HepG2 (cell line): ENCODE measurements around the gene RSBN1L. TPM values are rescaled to one million over a fixed set of nuclear protein-coding genes. Genes with fewer than 3 reads are reported as not detected.

Experiments used
- AKNA ChIP-seq: sonication (generic); formaldehyde crosslinking; IDR thresholded peaks from 2 replicates; pipeline ENCODE4 v1.4.0; 2020; ENCODE audit warnings: missing genetic modification reagents, borderline replicate concordance
- BRD4 ChIP-seq: sonication (generic); formaldehyde crosslinking; IDR thresholded peaks from 2 replicates; pipeline ENCODE4 v1.4.0; 2020; ENCODE audit warnings: missing genetic modification reagents
- DMAP1 ChIP-seq: IDR thresholded peaks from 2 replicates; pipeline ENCODE4 v1.6.1; 2016
- ELF1 ChIP-seq: sonication (generic); formaldehyde crosslinking; IDR thresholded peaks from 2 replicates; pipeline ENCODE4 v1.4.0; 2020; ENCODE audit warnings: missing genetic modification reagents
- GPBP1L1 ChIP-seq: sonication (generic); formaldehyde crosslinking; IDR thresholded peaks from 2 replicates; pipeline ENCODE4 v1.5.0; 2020; ENCODE audit warnings: mild to moderate bottlenecking, missing genetic modification reagents
- HES4 ChIP-seq: sonication (generic); formaldehyde crosslinking; IDR thresholded peaks from 2 replicates; pipeline ENCODE4 v1.9.0; 2021; ENCODE audit warnings: mild to moderate bottlenecking, missing genetic modification reagents, borderline replicate concordance
- HMG20B ChIP-seq: conservative IDR thresholded peaks from 2 replicates; pipeline ENCODE4 v1.6.1; 2016; ENCODE audit warnings: missing genetic modification reagents, missing compliant biosample characterization
- HMGXB4 ChIP-seq, 2 experiments: sonication (generic) in 1 of 2; formaldehyde crosslinking in 1 of 2; IDR thresholded peaks; 2 replicates each; pipeline versions ENCODE4 v1.4.0 to v1.6.1; 2018 to 2020; ENCODE audit warnings: missing genetic modification reagents in 2 of 2, borderline replicate concordance in 1 of 2, low read depth in 1 of 2, mild to moderate bottlenecking in 1 of 2, missing biosample characterization in 1 of 2
- HNRNPUL1 ChIP-seq: fragments of 200-400 bp; formaldehyde crosslinking; IDR thresholded peaks from 2 replicates; pipeline ENCODE4 v1.6.1; 2017; ENCODE audit warnings: low read depth, mild to moderate bottlenecking, low read length, moderate library complexity
- JUNB ChIP-seq: sonication (generic); formaldehyde crosslinking; IDR thresholded peaks from 2 replicates; pipeline ENCODE4 v1.8.0; 2022; ENCODE audit warnings: missing genetic modification reagents, mild to moderate bottlenecking, borderline replicate concordance
- KAT8 ChIP-seq: IDR thresholded peaks from 2 replicates; pipeline ENCODE4 v1.6.1; 2016; ENCODE audit warnings: missing genetic modification reagents, missing compliant biosample characterization
- MYNN ChIP-seq: sonication (generic); formaldehyde crosslinking; IDR thresholded peaks from 2 replicates; pipeline ENCODE4 v1.4.0; 2020; ENCODE audit warnings: mild to moderate bottlenecking, low read depth, missing genetic modification reagents
- NFIB ChIP-seq: sonication (generic); formaldehyde crosslinking; IDR thresholded peaks from 2 replicates; pipeline ENCODE4 v1.9.0; 2021; ENCODE audit warnings: missing genetic modification reagents, mild to moderate bottlenecking, borderline replicate concordance
- NFKB2 ChIP-seq: sonication (generic); formaldehyde crosslinking; IDR thresholded peaks from 2 replicates; pipeline ENCODE4 v1.4.0; 2020; ENCODE audit warnings: missing genetic modification reagents, borderline replicate concordance
- NR2F2 ChIP-seq: IDR thresholded peaks from 2 replicates; pipeline ENCODE4 v1.6.1; 2012; ENCODE audit warnings: low read depth, inconsistent platforms, borderline replicate concordance
- PHB2 ChIP-seq: fragments of 450-650 bp; IDR thresholded peaks from 2 replicates; pipeline ENCODE4 v1.6.1; 2018; ENCODE audit not compliant: partially characterized antibody
- REXO4 ChIP-seq: sonication (generic); formaldehyde crosslinking; IDR thresholded peaks from 2 replicates; pipeline ENCODE4 v1.8.0; 2022; ENCODE audit warnings: missing genetic modification reagents, mild to moderate bottlenecking, borderline replicate concordance
- SNAPC2 ChIP-seq: sonication (generic); formaldehyde crosslinking; IDR thresholded peaks from 2 replicates; pipeline ENCODE4 v1.8.1; 2022; ENCODE audit warnings: mild to moderate bottlenecking, missing genetic modification reagents
- XRCC5 ChIP-seq: fragments of 200-400 bp; formaldehyde crosslinking; optimal IDR thresholded peaks from 2 replicates; pipeline ENCODE3; 2017; ENCODE audit warnings: mild to moderate bottlenecking, low read length
- ZNF296 ChIP-seq: sonication (generic); formaldehyde crosslinking; conservative IDR thresholded peaks from 2 replicates; pipeline ENCODE4 v1.5.0; 2020; ENCODE audit warnings: mild to moderate bottlenecking, missing genetic modification reagents
- ZNF644 ChIP-seq: IDR thresholded peaks from 2 replicates; pipeline ENCODE4 v1.6.1; 2016; ENCODE audit warnings: low read depth
- ZNF749 ChIP-seq: sonication (generic); formaldehyde crosslinking; IDR thresholded peaks from 2 replicates; pipeline ENCODE4 v1.8.0; 2022; ENCODE audit warnings: mild to moderate bottlenecking, missing genetic modification reagents, moderate library complexity, borderline replicate concordance
- polyA plus RNA-seq, 8 experiments: library from polyadenylated mRNA; depleted of rRNA in 3 of 8; stranded (reverse) in 7 of 8; unstranded in 1 of 8; fragments of >200 nt; fragmentation: Illumina TruSeq in 4 of 8; extraction: Trizol in 4 of 8; gene quantifications; 2 replicates each; pipeline versions ENCODE4 v1.2.1 to v1.2.3, GENCODE V29; 2011 to 2016; ENCODE audit warnings: low read depth in 4 of 8, missing spikeins in 1 of 8, mixed read lengths in 1 of 8; ENCODE audit not compliant: insufficient read depth in 1 of 8
- total RNA-seq, 5 experiments: library from RNA; depleted of rRNA; stranded (reverse); fragments of >200 nt; fragmentation: Illumina TruSeq; extraction: Trizol; gene quantifications; 2 replicates each; pipeline ENCODE4 v1.2.3, GENCODE V29; 2016; ENCODE audit warnings: low read depth in 1 of 5

The RSBN1L gene
- total and polyA plus RNA-seq, 2 of the 13 experiments (the other 11 are each of a cell fraction or from before 2014, with no cell fraction given): 7.7 to 21.3 TPM

GRCh38 chr7:77696643-77697534, 630 bp downstream of the RSBN1L start (continued):
- TF ChIP-seq ZNF296 (CRISPR knock-in tag): no peak; the same call in 1 of the 2 replicates
- TF ChIP-seq HMGXB4 (CRISPR knock-in tag; IDR thresholded peaks at IDR 0.05; ENCODE audit: borderline replicate concordance in 1 of 2, low read depth in 1 of 2): peak in 1 of 2 experiments; percentile 48; a peak in 2 of 4 replicates
- no peak for TF ChIP-seq GPBP1L1 (CRISPR knock-in tag)
- TF ChIP-seq DMAP1 (CRISPR knock-in tag): no peak
- no peak for TF ChIP-seq SNAPC2 (CRISPR knock-in tag)
- TF ChIP-seq REXO4 (CRISPR knock-in tag): no peak
- peak; percentile 2; the same call in 1 of the 2 replicates for TF ChIP-seq ELF1 (CRISPR knock-in tag)
- no peak for TF ChIP-seq BRD4 (CRISPR knock-in tag)
- TF ChIP-seq KAT8 (CRISPR knock-in tag): no peak
- no peak for TF ChIP-seq AKNA (CRISPR knock-in tag)
- no peak for TF ChIP-seq HNRNPUL1
- TF ChIP-seq MYNN: no peak; the same call in 1 of the 2 replicates
- TF ChIP-seq NFIB: no peak
- TF ChIP-seq ZNF749 (CRISPR knock-in tag): no peak
- TF ChIP-seq HES4 (CRISPR knock-in tag): no peak
- peak; percentile 44 for TF ChIP-seq XRCC5
- no peak for TF ChIP-seq PHB2
- TF ChIP-seq HMG20B (CRISPR knock-in tag): no peak; the same call in 1 of the 2 replicates
- peak; percentile 1; the same call in 1 of the 2 replicates for TF ChIP-seq NFKB2 (CRISPR knock-in tag)
- TF ChIP-seq ZNF644 (CRISPR knock-in tag): no peak
- TF ChIP-seq NR2F2: no peak
- TF ChIP-seq JUNB (CRISPR knock-in tag): no peak
